Cerebellar cortex (tissue), 1 donor: Measurements from ENCODE around the gene RAB11FIP4.

Source experiments
- DNase-seq: peaks from one replicate; pipeline ENCODE4 v3.0.0-alpha.2; 2015; ENCODE audit warnings: low spot score

RAB11FIP4 gene

DNA sequence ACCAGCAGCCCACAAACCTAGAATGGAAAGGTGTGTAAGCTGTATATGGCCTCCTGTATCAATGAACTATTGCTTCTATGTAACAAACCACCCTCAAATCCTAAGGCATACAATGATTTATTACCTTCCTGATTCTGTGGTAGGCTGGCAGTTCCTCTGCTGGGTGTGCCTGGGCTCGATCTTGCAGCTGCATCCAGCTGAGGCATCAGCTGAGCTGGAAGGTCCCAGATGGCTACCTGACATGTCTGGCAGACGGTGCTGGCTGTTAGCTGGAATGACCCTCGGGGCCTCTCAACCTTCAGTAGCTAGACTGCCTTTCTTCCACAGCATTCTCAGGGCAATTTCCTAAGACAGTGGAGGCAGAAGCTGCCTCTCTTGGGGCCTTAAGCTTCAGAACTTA, 152.7 kb downstream of the RAB11FIP4 start:
- DNase-seq = no peak

DNA sequence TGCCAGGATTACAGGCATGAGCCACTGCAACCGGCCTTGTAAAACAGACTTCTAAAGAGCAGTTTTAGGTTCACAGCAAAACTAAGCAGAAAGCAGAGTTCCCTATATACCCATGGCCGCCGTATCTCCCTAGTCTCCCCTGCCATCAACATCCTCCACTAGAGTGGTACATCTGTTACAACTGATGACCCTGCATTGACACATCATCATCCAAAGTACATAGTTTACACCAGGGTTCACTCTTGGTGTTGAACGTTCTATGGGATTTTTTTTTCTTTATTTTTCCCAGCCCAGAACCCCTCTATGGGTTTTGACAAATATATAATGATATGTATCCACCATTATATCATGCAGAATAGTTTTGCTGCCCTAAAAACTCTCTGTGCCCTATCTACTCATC, 155.2 kb downstream of the RAB11FIP4 start:
- no peak for DNase-seq

DNA sequence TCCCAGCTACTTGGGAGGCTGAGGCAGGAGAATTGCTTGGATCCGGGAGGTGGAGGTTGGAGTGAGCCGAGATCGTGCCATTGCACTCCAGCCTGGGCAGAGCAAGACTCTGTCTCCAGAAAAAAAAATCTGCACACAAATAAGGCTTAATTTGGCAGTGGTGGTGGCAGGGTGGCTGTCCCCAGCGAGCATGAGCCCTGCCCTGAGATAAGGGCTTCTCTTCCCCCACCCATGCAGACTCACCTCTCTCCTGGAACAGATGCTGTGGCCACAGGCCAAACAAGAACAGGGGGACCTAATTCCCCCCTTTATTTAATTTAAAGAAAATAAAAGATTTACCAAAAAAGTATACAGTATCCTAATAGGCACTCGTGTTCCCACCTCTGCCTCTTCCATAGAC, 157.2 kb downstream of the RAB11FIP4 start:
- DNase-seq = no peak

DNA sequence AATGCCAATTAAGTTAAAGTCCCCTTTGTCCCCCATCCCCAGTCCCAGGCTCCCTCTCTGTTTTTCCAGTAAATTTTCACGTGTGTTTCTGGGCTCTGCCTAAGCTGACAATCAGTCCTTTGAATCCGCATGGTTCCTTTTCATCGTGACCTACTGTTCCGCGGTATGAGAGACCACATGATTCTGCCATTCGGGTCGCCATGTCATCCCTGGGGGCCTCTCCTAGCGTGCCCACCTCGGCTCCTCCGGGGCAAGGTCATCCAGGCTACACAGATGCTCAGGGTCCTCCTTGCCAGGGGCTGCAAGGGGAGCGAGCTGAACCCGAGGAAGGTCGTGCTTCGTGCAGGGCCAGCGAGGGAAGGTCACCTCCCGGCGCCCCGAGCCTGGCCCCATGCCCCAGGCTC, 157.6 kb downstream of the RAB11FIP4 start:
- peak; percentile 52 for DNase-seq

DNA sequence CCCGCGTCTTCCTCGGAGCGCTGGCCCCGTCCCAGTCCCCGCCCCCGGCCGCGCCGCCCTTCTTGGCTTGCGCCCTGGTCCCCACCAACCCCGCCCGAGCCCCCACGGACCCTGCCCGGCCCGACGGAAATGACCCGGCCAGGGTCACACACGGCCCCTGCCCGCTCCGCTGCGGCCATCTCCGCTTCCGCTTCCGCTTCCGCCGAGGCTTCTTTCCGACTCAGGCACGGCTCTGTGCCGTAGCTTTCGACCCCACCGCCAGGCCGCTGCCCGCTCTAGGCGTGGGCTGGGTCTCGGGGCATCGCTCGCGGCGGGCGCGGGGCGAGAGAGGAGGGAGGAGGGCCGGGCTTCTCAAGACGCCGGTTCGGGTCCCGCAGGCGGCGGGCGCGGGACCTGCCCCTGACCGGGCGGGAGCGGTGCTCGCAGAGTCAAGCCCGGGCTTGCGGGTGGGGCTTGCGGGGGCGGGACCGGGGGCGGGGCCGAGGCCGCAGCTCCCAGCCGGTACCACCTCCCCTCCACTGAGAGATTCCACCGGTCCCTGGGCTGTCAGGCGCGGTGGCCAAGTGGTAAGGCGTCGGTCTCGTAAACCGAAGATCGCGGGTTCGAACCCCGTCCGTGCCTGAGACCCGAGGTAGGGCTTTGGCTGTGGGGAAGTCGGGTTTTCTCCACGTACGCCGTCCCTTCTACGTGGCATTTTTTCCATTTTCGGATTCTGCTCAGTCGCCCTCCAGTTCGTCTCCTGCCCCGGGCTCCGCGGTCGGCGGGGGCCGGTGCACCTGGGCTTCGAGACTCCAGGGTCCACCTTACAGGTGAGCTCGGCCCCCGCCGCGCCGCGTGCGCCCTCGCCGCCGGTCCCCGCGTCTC, 158.3 kb downstream of the RAB11FIP4 start:
- peak; percentile 95 for DNase-seq

DNA sequence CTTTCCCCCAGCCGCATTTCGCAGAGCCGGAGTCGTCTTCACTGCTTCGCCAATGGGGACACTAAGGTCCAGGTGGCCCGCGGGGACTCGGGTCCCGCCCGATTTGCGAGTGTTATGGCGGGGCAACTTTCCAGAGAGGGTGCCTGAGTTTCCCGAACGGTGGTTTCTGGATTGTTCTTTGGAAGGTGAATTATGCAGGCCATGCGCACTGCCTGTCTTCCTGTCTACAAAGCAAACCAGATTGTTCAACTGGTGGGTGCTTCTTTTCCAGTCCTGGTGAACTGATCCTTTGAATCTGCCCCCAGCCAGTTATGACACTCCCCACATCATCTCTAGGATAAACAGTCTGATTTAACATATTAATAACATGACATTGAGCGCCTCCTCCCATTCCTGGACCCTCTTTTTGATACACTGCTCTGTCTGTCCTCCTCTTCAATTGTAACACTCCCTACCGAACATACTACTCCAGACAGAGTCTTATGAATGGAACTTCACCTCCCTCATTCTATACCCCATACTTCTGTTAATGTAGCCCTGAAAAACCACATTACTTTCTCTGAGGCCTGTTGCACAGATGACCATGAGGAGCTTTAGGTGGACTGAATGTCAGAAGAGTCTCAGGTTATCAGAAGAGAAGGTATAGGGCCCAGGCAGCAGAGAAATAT, 159.0 kb downstream of the RAB11FIP4 start:
- DNase-seq = peak; percentile 51

DNA sequence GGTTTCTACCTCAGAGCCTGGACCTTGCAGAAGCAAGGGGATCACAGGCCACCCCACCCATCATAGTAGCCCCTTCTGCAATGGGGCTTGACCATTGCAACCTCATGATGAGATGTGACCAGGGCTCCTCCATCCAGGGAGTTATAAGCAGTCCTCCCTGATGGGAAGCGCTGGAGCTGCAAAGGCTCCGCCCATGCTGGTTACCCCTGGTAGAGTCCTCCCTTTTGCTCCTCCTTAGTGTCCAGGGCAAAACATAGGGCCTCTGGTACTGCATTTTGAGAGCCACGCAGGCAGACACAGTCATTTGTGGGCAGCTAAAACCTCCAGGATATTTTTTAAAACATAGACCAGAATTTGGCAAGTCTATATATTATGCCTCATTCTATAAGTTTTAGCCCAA, 161.1 kb downstream of the RAB11FIP4 start:
- DNase-seq = no peak

DNA sequence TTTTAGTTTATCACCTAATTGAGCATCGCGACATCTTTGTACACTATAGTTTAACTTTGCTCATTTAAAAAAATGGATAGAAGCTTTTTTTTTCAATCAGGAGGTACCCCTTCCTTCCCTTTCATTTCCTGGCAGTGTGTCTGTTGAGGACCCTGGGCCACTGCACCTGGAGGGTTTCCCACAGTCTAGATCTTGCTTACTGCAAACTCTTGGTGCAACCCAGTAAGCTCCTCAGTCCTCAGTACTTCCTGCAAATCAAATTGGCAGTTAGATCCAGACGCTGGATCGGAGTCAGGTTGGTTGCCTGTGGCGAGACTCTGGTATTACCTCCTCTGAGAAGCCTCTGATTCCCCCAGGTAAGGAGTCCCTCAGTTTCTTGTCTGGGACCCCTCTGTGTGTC, 162.0 kb downstream of the RAB11FIP4 start:
- no peak for DNase-seq

DNA sequence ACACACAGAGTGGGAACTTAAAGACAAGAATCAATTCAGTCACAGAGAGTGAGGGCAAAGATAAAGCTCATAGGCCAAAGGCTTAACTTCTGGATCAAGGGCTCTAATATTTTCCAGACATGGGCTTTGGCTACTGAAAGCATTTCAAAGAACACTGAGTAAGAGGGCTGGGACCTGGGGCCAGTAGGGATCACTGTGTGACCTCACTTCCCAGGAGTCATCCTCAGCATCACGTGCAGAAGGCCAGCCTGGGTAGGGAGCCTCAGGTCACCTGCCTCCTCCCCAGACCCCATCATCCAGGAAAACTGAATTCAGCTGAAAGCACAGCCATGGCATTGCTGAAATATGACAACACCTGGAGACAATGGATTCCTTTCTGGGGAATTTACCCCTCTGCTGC, 163.5 kb downstream of the RAB11FIP4 start:
- no peak for DNase-seq

DNA sequence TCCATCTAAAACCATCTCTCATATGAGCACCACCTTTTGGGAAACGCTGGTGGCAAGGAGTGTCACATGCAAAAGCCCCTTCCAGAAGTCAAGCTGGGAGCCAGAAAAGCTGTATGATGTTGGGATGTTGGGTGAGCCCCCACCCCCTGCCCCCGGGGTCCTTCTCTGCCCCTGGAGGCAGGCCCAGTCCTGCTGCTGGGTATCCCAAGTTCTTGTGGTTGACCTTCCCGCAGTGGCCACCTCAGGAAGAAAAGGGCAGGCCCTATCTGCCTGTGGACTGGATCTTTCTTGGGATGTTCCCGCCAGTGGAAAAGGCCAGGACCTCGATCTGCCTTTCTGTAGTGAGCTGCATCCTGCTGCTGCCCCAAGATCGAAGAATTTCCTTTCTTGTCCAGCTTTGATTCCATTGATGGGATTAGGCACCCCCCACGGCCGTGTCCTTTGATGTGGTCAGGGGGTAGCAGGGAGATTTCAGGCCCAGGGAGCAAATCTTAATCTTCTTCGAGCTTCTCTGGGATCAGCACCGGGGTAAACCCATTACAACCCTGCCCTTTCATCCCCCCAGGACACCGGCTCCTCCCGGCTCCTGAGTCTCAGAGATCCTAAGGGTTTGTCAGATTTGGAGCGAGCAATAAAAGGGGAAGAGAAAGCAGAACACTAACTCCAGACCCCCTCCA, 165.6 kb downstream of the RAB11FIP4 start:
- no peak for DNase-seq

DNA sequence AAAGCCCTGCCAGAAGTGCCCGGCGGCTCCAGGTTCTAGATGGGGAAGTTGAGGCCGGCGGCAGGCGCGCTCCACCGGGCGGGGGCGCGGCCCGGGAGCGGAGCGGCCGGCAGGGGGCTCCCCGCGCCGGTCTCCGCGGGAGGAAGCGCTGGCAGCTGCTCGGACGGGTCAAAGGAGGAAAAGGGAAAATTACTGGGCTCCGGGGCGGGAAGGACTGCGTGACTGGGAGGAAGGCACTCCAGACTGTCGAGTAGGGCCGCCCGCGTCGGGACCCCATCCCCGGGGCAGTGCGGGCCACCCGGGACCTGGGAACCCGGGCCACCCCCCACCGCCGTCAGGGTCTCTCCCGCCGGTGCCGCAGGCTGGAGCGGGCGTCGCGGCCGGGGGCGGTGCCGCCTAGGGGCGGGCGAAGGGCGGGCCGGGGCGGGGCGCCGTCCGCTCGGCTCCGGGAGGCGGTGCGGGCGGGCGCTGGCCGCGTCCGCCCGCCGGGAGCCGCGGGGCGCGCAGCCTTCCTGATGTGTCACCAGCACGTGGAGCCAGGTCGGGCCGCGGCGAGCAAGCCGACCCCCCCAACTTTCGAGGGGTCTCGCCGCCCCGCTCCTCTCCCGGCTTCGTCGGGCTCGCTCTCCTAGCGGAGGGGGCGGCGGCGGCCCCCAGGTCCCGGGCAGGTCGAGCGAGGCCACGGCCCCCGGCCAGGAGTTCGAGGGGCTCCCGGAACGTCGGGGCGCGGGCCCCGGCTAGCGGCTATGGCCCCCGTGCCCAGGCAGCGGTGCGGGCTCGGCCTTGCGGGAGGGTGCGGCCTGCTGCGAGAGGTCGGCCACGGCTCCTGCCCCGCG, 167.5 kb downstream of the RAB11FIP4 start:
- peak; percentile 68 for DNase-seq

DNA sequence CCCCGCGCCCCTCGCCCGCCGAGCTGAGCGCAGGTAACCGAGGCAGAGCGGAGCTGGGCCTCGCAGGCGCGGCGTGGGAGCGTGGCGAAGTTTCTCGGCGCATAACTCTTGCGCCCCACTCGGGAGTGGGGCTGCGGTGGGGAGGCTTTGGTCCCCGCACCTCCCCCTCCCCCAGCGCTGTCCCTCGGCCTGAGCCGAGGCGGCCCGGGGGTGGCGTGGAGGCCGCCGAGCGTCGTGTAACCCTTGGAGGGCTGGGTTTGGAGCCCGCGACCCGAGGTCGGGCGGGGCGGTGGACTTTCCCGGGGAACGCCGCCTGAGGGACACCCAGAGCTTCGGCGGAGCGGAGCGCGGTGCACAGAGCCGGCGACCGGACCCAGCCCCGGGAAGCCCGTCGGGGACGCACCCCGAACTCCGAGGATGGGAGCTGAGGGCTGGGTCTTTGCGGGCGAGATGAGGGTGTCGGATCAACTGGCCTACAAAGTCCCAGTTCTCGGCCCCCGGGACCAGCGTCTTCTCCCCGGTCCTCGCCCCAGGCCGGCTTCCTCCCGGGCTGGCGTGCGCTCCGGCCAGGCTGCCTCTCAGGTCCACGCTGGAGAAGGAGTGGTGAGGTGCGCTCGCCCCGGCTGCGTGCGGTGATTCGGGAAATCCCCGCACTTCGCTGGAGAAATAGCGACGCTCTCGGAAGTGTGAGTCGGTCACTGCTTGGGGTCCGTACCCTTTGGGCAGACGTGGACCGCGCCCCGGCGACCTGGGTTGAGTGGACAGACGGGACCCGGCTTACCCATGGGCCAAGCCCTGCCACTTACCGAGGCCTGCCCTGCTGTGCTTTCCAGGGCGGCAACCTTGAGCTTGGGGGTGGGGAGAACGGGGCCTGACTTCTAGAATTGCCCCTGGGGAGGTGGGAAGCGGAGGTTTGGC, 168.4 kb downstream of the RAB11FIP4 start:
- no peak for DNase-seq

DNA sequence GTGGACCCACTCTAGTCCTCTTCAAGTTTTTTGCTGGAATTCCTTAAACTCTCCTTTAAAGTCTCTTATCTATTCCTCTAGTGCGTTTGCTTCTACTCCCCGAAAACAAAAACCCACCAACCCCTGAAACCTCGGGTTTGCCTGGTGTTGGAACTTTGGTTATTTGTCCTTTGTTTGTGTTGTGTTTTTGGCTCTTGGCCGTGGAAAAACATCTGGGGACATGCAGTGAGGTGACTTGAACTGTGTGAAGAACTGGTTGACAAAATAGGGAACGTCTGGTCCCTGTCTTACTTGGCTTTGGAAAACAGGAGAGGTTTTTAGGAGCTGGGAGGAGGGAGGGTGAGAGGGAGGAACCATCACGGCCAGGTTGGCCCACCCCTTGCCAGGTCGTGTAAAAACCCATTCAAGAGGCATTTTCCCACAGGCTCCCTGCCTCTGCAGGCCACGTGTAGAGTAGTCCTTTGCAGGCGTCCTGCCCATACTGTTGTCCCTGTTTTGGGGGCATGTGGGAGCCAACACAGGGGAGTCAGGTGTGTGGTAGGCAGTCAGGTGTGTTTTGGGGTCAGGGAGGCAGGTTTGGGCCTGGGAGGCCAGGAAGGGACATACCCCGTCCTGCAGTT, 169.3 kb downstream of the RAB11FIP4 start:
- peak; percentile 34 for DNase-seq

DNA sequence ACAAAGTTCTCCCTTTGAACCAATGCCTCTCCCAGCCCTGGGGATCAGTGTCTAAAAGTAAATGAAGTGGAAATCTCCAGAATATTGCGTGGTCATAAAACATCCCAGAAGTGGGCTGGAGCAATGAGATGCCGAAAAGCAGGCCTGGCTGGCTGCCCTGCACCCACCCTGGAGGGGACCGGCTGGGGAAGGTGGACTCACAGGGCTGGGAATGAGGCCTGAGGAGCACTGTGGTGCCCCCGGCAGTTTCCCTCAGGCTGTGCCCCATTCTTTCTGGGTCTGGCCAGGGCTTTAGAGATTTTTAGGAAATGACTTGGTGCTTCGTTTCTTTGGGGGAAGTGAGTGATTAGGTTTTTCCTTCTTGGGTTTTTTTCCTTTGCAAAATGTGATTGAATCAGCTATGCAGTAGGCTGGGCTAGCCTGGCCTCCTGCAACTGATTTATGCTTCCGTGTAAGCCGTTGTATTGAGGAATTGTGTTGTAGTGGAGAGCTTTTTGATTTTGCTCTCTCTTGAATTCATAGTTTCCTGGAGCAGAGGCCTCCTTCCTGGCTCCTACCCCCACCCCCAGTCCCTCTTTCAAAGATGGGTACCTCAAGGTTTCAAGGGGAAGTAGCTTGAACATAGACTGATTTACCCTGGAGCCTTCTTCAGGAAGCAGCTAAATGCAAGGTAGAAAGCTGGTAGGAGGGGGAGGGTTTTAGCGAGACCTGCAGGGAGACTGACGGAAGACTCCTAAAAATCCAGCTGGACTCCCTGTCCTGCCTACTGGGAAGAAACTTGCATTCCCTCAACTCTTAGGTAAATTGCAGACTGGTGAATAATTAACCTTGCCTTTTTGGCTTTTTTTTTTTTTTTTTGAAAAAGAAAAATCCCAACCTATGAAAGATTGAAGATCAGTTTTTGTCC, 170.2 kb downstream of the RAB11FIP4 start:
- peak; percentile 19 for DNase-seq

DNA sequence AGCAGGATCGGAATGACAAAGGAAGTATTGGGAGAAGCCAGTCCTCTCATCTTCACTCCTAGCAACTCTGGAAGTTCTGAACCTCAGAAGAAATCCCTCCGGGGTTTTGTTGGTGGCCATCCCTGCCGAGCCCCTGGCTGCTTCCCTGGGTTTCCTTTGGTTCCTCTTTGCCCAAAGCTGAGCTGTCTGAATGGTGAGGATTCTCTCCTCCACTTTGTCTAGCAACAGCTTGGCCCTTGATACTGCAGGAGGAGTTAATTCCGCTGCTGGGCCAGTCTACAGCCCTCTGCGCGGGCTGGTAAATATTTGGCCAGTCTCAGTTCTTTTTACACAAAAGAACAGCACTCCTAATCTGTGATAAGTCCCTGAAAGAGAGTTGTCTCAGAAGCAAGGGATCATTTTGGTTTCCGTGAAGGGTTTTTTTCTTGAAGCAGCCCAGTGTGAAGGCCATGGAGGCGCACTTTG, 170.9 kb downstream of the RAB11FIP4 start:
- no peak for DNase-seq

DNA sequence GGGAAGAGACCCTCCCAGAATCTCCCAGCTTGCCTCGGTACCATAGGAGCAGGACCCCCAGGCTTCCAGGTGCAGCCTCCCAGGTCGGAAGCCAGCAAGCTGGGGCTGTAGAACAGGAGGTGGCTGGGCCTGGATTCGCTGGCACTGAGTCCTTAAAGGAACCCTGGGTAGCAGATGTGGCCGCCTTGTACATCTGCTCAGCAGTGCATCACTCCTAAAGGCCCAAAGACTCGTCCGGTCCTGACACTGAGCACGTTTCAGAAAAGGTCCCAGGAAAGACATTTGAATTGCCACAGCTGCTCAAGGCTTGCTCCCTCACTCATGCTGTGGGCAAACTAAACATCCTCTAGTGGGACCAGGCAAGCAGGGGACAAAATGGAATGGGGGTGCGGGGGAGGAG, 172.8 kb downstream of the RAB11FIP4 start:
- DNase-seq = no peak

DNA sequence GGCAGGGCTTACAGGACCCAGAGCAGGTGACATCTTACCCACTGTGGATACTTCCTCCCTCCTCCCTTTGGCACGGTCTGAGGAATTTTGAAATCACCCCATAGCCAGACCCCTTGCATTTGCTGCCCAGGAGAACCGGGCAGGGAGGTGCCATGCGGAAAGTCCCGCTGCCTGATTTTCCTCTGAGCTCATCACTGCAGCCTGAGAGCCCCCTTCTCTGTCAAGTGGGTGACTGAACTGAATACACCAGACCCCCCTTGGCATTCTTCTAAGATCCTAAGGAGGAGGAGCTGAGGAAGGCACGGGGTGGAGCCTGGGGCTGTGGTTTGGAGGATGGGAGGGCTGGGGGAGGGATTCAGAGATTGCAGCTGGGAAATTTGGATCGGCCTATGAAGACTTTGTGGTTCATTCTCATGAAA, 173.4 kb downstream of the RAB11FIP4 start:
- no peak for DNase-seq

DNA sequence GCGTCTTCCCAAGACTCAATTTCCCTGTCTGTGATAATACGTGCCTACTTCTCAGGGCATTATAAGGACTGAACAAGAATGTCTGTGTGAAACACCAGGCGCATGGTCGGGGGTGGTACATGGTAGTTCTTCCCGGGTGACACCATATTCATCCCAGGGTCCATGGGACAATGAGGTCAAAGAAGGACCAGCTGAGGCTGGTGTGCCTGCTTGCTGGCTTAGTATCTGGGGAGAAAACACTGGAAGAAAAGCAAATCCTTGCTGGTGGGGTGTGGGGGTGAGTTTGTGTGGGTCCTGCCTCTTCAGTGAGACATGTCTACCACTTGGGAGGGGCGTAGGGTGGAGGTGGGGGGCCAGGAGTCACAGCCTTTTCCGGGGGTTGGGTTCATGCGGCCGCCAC, 174.2 kb downstream of the RAB11FIP4 start:
- no peak for DNase-seq
